ENCODE results near the gene C1orf185.
"Not testable (repeated sequence)": the region's sequence is repeated elsewhere in the genome, so short reads cannot be mapped to it uniquely, and the experiment has no call there.

Gene C1orf185

GRCh38 chr1:51162560-51162959 lies 60.5 kb downstream of the C1orf185 start:
- H3K36me3 Mint-ChIP-seq; H3K27me3 Mint-ChIP-seq; H3K27ac Mint-ChIP-seq; H3K9me3 Mint-ChIP-seq; H3K4me1 Mint-ChIP-seq; H3K4me3 Mint-ChIP-seq; DNase-seq; ATAC-seq (replicated peaks): not testable (repeated sequence)

- H3K36me3 Mint-ChIP-seq, result no peaks in the 10 kb centered on the region
- H3K27me3 Mint-ChIP-seq, result no peaks in the 10 kb centered on the region
- no peaks in the 10 kb centered on the region for H3K9me3 Mint-ChIP-seq
- no peak overlapping the region for H3K27ac Mint-ChIP-seq
- no peak for ATAC-seq (replicated peaks)
- DNase-seq, result no peak
- H3K4me1 Mint-ChIP-seq, result no peaks in the 10 kb centered on the region
- H3K4me3 Mint-ChIP-seq, result no peak overlapping the region
Measured at GRCh38 chr1:51165540-51165939, 63.5 kb downstream of the C1orf185 start.

GRCh38 chr1:51168266-51168845 lies 66.3 kb downstream of the C1orf185 start:
- Mint-ChIP-seq H3K9me3 (no peaks in the 10 kb centered on the region), H3K4me1 (no peaks in the 10 kb centered on the region), H3K4me3 (no peak overlapping the region), H3K36me3 (no peaks in the 10 kb centered on the region), H3K27ac (no peak overlapping the region), H3K27me3 (peaks cover 0 to 14% of the 10 kb centered on the region in 2 donors)
- ATAC-seq (replicated peaks), result no peak
- no peak for DNase-seq

DNA sequence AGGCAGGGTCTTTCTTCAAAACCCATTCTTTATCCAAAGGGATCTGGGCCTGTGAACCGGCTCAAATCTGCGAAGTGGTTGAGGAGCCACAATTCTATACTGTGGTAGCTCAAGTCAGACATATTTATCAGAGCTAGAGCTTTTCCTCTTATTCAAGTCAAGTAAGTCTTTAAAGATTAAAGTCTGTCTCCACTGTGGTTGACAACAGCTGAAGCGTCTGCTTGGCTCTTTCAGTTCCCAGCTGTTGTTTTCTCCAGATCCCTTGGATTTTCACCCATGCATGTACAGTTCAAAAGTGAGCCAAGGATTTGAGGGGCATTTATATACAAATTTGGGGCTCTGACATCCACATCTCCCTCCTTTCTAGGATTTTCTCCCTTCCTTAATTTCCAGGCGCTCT lies 66.9 kb downstream of the C1orf185 start:
- Mint-ChIP-seq H3K4me3 (no peak overlapping the region), H3K4me1 (no peaks in the 10 kb centered on the region), H3K9me3 (no peaks in the 10 kb centered on the region), H3K36me3 (no peaks in the 10 kb centered on the region), H3K27me3 (peaks cover 0 to 14% of the 10 kb centered on the region in 2 donors), H3K27ac (no peak overlapping the region)
- DNase-seq, result no peak
- no peak for ATAC-seq (replicated peaks)

DNA sequence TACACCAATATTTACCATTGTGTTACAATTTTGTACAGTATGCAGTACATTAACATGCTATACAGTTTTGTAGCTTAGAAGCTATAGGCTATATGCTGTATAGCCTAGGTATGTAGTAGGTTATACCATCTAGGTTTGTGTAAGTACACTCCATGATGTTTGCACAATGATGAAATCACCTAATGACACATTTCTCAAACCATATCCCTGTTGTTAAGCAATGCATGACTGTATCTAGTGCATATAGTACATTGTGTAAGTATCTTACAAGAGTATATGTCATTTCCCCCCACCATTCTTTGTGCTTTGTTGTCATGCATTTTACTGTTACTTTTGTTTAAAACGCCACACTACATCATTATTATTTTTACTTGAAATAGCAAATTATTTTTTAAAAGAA lies 68.3 kb downstream of the C1orf185 start:
- Mint-ChIP-seq H3K27me3 (peaks cover 5 to 21% of the 10 kb centered on the region in 2 donors), H3K36me3 (no peaks in the 10 kb centered on the region), H3K9me3 (no peaks in the 10 kb centered on the region), H3K27ac (no peak overlapping the region), H3K4me1 (peaks cover 2 to 4% of the 10 kb centered on the region in 2 donors), H3K4me3 (no peak overlapping the region)
- ATAC-seq (replicated peaks), result no peak
- no peak for DNase-seq

DNA sequence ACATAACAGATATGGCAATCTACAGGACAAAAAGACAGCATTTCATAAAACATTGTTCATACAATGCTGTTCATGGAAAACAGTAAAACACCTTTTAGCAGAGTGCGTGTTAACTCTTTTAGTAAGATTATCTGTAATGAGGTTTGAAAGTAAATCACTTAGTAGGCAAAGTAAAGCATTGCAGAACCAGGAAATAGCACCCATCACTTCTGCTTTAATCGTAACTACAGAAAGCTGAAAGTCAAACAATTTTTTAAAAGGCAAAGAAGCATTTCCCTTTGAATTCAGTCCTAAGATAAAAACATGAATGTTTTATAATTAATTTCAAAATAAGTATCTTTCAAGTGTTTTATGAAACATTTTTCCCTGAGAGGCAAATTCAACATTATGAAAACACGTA lies 70.8 kb downstream of the C1orf185 start:
- H3K27me3 Mint-ChIP-seq, result peaks cover 7 to 37% of the 10 kb centered on the region in 2 donors
- no peaks in the 10 kb centered on the region for H3K36me3 Mint-ChIP-seq
- ATAC-seq (replicated peaks), result no peak
- no peak overlapping the region for H3K4me3 Mint-ChIP-seq
- no peak for DNase-seq
- no peak overlapping the region for H3K27ac Mint-ChIP-seq
- peaks cover 2 to 5% of the 10 kb centered on the region in 2 donors for H3K4me1 Mint-ChIP-seq
- no peaks in the 10 kb centered on the region for H3K9me3 Mint-ChIP-seq

GRCh38 chr1:51175278-51175677 lies 73.2 kb downstream of the C1orf185 start:
- Mint-ChIP-seq H3K27me3 (peaks cover 13 to 44% of the 10 kb centered on the region in 2 donors), H3K9me3 (no peaks in the 10 kb centered on the region), H3K4me1 (peaks cover 2 to 5% of the 10 kb centered on the region in 2 donors), H3K27ac (no peak overlapping the region), H3K4me3 (no peak overlapping the region), H3K36me3 (no peaks in the 10 kb centered on the region)
- ATAC-seq (replicated peaks) (no peak), DNase-seq (no peak)

GRCh38 chr1:51177988-51178387 lies 76.0 kb downstream of the C1orf185 start:
- ATAC-seq (replicated peaks); DNase-seq; H3K4me3 Mint-ChIP-seq; H3K36me3 Mint-ChIP-seq; H3K27ac Mint-ChIP-seq; H3K9me3 Mint-ChIP-seq; H3K4me1 Mint-ChIP-seq: not testable (repeated sequence)
- peaks cover 25 to 46% of the 10 kb centered on the region in 2 donors for H3K27me3 Mint-ChIP-seq

DNA sequence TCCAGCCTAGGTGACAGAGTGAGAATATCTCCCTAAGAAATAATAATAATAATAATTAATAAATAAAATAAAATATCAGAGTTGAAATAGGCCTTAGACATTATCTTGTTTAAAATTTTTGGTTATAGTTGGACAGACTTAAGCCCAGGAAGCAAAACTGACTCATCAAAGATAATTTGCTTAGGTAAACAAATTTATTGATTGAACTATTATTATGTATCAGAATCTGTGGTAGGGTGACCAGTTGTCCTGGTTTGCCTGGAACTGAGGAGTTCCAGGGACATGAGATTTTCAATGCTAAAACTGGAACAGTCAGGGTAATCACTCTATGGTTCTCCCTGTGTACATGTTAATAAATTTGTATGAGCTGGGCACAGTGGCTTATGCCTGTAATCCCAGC lies 86.2 kb downstream of the C1orf185 start:
- Mint-ChIP-seq H3K36me3 (no peaks in the 10 kb centered on the region), H3K27me3 (no peaks in the 10 kb centered on the region), H3K4me3 (no peak overlapping the region), H3K9me3 (no peaks in the 10 kb centered on the region), H3K4me1 (no peaks in the 10 kb centered on the region), H3K27ac (no peak overlapping the region)
- DNase-seq (no peak), ATAC-seq (replicated peaks) (no peak)

GRCh38 chr1:51189421-51190073 lies 87.5 kb downstream of the C1orf185 start:
- Mint-ChIP-seq H3K36me3 (no peaks in the 10 kb centered on the region), H3K27me3 (no peaks in the 10 kb centered on the region), H3K9me3 (no peaks in the 10 kb centered on the region), H3K4me1 (no peaks in the 10 kb centered on the region), H3K27ac (no peak overlapping the region), H3K4me3 (no peak overlapping the region)
- ATAC-seq (replicated peaks) (no peak), DNase-seq (peak; percentile 5)

DNA sequence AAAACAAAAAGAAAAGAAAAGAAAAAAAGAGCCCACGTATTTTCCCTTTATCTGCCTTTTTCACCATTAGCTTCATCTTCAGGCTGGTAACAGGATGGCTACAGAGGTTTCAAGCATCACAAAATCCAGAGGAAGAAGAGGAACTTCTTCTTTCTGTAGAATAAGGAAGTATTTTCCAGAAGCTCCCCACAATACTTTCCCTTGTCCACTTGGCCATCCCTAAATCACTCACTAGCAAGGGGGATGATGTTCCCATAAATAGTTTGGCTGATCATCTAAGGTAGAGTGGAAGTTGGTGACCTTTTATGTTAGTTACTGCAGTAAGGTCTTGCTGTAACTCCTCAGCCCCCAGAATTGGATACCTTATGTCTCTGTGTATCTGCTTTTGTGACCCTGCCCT lies 88.9 kb downstream of the C1orf185 start:
- ATAC-seq (replicated peaks), result no peak
- no peaks in the 10 kb centered on the region for H3K9me3 Mint-ChIP-seq
- H3K4me1 Mint-ChIP-seq, result no peaks in the 10 kb centered on the region
- no peak overlapping the region for H3K4me3 Mint-ChIP-seq
- no peak for DNase-seq
- H3K27ac Mint-ChIP-seq, result no peak overlapping the region
- H3K27me3 Mint-ChIP-seq, result peaks cover 0 to under 1% of the 10 kb centered on the region in 2 donors
- H3K36me3 Mint-ChIP-seq, result no peaks in the 10 kb centered on the region

DNA sequence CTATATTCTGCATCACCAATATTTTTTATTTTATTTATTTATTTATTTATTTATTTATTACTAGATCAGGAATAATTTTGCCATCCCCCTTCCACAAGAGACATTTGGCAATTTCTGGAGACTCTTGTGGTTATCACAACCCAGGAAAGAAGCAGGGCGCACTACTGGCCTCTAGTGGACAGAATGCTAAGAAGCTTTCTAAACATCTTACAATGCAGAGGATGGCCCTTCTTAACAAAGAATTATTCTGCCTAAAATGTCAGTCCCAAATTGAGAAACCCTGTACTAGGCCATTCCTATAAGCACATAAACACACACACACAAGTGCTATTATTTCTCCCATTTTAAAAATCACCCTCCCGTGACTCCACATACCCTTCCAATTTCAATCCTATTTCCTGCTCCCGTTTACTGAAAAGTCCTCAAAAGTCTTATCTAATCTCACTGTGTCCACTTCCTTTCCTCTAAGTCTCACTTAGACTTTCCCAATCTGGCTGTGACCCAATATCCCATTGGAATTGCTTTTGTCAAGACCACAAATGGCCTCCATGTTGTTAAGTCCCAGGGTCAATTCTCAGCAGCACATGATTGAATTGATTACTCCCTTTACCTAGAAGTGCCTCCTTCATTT lies 90.3 kb downstream of the C1orf185 start:
- peaks cover 0 to 4% of the 10 kb centered on the region in 2 donors for H3K27me3 Mint-ChIP-seq
- no peaks in the 10 kb centered on the region for H3K4me1 Mint-ChIP-seq
- no peaks in the 10 kb centered on the region for H3K36me3 Mint-ChIP-seq
- DNase-seq (peak; percentile 8), ATAC-seq (replicated peaks) (peak; percentile 51 to 61)
- no peak overlapping the region for H3K4me3 Mint-ChIP-seq
- no peak overlapping the region for H3K27ac Mint-ChIP-seq
- no peaks in the 10 kb centered on the region for H3K9me3 Mint-ChIP-seq

DNA sequence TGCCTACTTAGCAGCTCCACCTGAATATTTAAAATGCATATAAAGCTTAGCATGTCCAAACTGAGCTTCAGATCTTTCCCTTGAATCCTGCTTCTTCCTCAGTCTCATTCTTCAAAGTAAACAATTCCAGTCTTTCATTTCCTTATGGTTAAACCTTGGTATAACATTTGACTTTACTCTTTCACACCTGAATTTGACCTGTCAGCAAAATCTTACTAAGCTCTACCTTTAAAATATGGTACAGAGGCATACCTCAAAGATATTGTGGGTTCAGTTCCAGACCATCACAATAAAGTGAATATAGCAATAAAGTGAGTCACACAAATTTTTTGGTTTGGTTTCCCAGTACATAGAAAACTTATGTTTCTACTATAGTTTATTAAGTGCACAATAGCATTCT lies 91.5 kb downstream of the C1orf185 start:
- DNase-seq, result no peak
- peaks cover 0 to 4% of the 10 kb centered on the region in 2 donors for H3K27me3 Mint-ChIP-seq
- H3K27ac Mint-ChIP-seq, result no peak overlapping the region
- ATAC-seq (replicated peaks), result no peak
- no peaks in the 10 kb centered on the region for H3K36me3 Mint-ChIP-seq
- H3K4me1 Mint-ChIP-seq, result no peaks in the 10 kb centered on the region
- no peak overlapping the region for H3K4me3 Mint-ChIP-seq
- no peaks in the 10 kb centered on the region for H3K9me3 Mint-ChIP-seq

Measured in stimulated activated naive B cell treated with anti-CD40 and anti-IgM and Interleukin-4, amounts not matched to agents 10 μg/mL and 1 μg/mL and 100 μg/mL, for 72 hours (primary cell).